ENCODE data around the gene RNF44. TPM values are rescaled to one million over a fixed set of nuclear protein-coding genes. Genes with fewer than 3 reads are reported as not detected.

RNF44 gene
- total RNA-seq, 1 experiment from 2014 or later, result 113 TPM

GRCh38 chr5:176540476-176540899 lies 3.3 kb upstream of the RNF44 start:
- H3K4me3 ChIP-seq (ENCODE audit: low read depth in 2 of 2, low read length in 2 of 2), result no peak overlapping the region
- peaks cover 41% of the 10 kb centered on the region for H3K4me1 ChIP-seq (ENCODE audit: control insufficient read depth, insufficient read depth, low read length)
- TF ChIP-seq, protein P1, sequence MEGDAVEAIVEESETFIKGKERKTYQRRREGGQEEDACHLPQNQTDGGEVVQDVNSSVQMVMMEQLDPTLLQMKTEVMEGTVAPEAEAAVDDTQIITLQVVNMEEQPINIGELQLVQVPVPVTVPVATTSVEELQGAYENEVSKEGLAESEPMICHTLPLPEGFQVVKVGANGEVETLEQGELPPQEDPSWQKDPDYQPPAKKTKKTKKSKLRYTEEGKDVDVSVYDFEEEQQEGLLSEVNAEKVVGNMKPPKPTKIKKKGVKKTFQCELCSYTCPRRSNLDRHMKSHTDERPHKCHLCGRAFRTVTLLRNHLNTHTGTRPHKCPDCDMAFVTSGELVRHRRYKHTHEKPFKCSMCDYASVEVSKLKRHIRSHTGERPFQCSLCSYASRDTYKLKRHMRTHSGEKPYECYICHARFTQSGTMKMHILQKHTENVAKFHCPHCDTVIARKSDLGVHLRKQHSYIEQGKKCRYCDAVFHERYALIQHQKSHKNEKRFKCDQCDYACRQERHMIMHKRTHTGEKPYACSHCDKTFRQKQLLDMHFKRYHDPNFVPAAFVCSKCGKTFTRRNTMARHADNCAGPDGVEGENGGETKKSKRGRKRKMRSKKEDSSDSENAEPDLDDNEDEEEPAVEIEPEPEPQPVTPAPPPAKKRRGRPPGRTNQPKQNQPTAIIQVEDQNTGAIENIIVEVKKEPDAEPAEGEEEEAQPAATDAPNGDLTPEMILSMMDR (IDR thresholded peaks at IDR 0.05), result no peak
- TF ChIP-seq TCF7L2 (IDR thresholded peaks at IDR 0.05; ENCODE audit: low read depth, low read length) (no peak), REST (IDR thresholded peaks at IDR 0.05; ENCODE audit: insufficient read depth in 1 of 2, low read depth in 2 of 2, low read length in 1 of 2) (no peak), POLR2AphosphoS5 (IDR thresholded peaks at IDR 0.05; ENCODE audit: low read depth, low read length) (no peak), SIN3A (IDR thresholded peaks at IDR 0.05; ENCODE audit: borderline replicate concordance, insufficient read depth, low read depth, low read length) (no peak)
- DNase-seq (ENCODE audit: low read depth, low spot score) (no peak), ATAC-seq (no peak)
- intact Hi-C loops (cut with micrococcal nuclease; ENCODE audit: unreplicated experiment), result no loop called here
- POLR2A ChIA-PET, result no interaction called here
- peaks cover 6% of the 10 kb centered on the region for H3K36me3 ChIP-seq (ENCODE audit: control insufficient read depth, insufficient read depth, low read length)
- BruUV-seq (replicated peaks), result no TSS peak
- CTCF ChIA-PET, result no interaction called here
- in situ Hi-C loops (cut with HindIII; ENCODE audit: low pct_unique_long_range_greater_than_20kb, low sequenced_read_pairs), result no loop called here
- H3K9me3 ChIP-seq (ENCODE audit: control insufficient read depth, insufficient read depth, low read depth, low read length), result no peaks in the 10 kb centered on the region
- H3K27ac ChIP-seq (ENCODE audit: low read length), result peak overlapping the region; percentile 86; the same call in 1 of the 2 replicates
- no peaks in the 10 kb centered on the region for H3K27me3 ChIP-seq (ENCODE audit: control insufficient read depth, insufficient read depth, low read length)

DNA sequence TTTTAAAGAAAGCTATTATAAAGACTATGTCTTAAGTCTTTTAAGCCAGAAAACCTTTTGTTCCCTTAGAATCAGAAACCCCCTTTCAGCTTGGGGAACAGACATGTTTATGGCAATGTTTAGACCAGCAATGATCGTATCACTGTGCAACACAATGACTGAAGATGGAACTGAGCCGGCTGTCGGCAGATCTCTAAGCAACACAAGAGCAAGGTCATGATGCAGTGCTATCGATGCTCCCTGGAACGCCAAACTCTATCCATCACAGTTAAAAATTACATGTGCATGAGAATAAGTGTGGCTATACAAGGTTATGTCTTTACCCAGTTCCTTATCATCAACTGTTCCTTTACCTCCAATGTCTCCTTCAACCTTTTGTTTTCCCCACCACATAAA lies 1.8 kb upstream of the RNF44 start:
- no TSS peak for BruUV-seq (replicated peaks)
- Histone ChIP-seq H3K36me3 (ENCODE audit: control insufficient read depth, insufficient read depth, low read length) (peaks cover 6% of the 10 kb centered on the region), H3K4me1 (ENCODE audit: control insufficient read depth, insufficient read depth, low read length) (peaks cover 50% of the 10 kb centered on the region), H3K9me3 (ENCODE audit: control insufficient read depth, insufficient read depth, low read depth, low read length) (no peaks in the 10 kb centered on the region), H3K27me3 (ENCODE audit: control insufficient read depth, insufficient read depth, low read length) (no peaks in the 10 kb centered on the region), H3K27ac (ENCODE audit: low read length) (peak overlapping the region; percentile 89; the same call in 1 of the 2 replicates), H3K4me3 (ENCODE audit: low read depth in 2 of 2, low read length in 2 of 2) (no peak overlapping the region)
- POLR2A ChIA-PET, result interaction anchor here (0.6 kb wide), 1 partner anchor 570 kb away, joined by 5 read pairs; no protein-coding TSS in a partner anchor
- CTCF ChIA-PET, result no interaction called here
- in situ Hi-C loops (cut with HindIII; ENCODE audit: low pct_unique_long_range_greater_than_20kb, low sequenced_read_pairs), result no loop called here
- TF ChIP-seq POLR2AphosphoS5 (IDR thresholded peaks at IDR 0.05; ENCODE audit: low read depth, low read length), result no peak
- TF ChIP-seq REST (IDR thresholded peaks at IDR 0.05; ENCODE audit: insufficient read depth in 1 of 2, low read depth in 2 of 2, low read length in 1 of 2), result no peak
- TF ChIP-seq SIN3A (IDR thresholded peaks at IDR 0.05; ENCODE audit: borderline replicate concordance, insufficient read depth, low read depth, low read length), result no peak
- TF ChIP-seq TCF7L2 (IDR thresholded peaks at IDR 0.05; ENCODE audit: low read depth, low read length), result no peak
- TF ChIP-seq, protein P1 (IDR thresholded peaks at IDR 0.05), result no peak
- no peak for ATAC-seq
- intact Hi-C loops (cut with micrococcal nuclease; ENCODE audit: unreplicated experiment), result no loop called here
- DNase-seq (ENCODE audit: low read depth, low spot score), result no peak
